Measurements from ENCODE around the gene LRRC4B.

GRCh38 chr19:50537306-50537685 is 30.9 kb downstream of the LRRC4B start:
- TF ChIP-seq CTCF (IDR thresholded peaks at IDR 0.05) (no peak), POLR2A (IDR thresholded peaks at IDR 0.05) (no peak), EP300 (IDR thresholded peaks at IDR 0.05) (no peak), POLR2AphosphoS5 (IDR thresholded peaks at IDR 0.05) (no peak)
